ENCODE data around the gene DNMT3B. TPM values are rescaled to one million over a fixed set of nuclear protein-coding genes. Genes with fewer than 3 reads are reported as not detected.

Gene DNMT3B
- total and polyA plus RNA-seq, 3 donors from 2014 or later, result 8.1 to 22.0 (median 20.6) TPM

- WGBS, 2 donors, result 69% methylated on average over 10 of the region's 10 CpGs
- H3K4me1 ChIP-seq, result peaks cover 7% of the 10 kb centered on the region
- intact Hi-C loops (cut with DNase I; ENCODE audit: low total_unique reads), result no loop called here
Observed at GRCh38 chr20:32752458-32753250, 9.5 kb upstream of the DNMT3B start.

GRCh38 chr20:32753731-32754130 is 8.5 kb upstream of the DNMT3B start:
- no peak overlapping the region for H3K4me3 ChIP-seq
- no peaks in the 10 kb centered on the region for H3K36me3 ChIP-seq (ENCODE audit: low read depth, missing control alignments)
- TF ChIP-seq CTCF (IDR thresholded peaks at IDR 0.05), result no peak
- TF ChIP-seq POLR2A (IDR thresholded peaks at IDR 0.05), result no peak
- WGBS, 2 donors, result 83 to 88% methylated on average over 4 of the region's 4 CpGs
- H3K27ac ChIP-seq, result no peak overlapping the region
- peaks cover 7% of the 10 kb centered on the region for H3K4me1 ChIP-seq
- no peaks in the 10 kb centered on the region for H3K27me3 ChIP-seq
- intact Hi-C loops (cut with DNase I; ENCODE audit: low total_unique reads), result no loop called here
- no peaks in the 10 kb centered on the region for H3K9me3 ChIP-seq
- DNase-seq, result no peak

More at GRCh38 chr20:32752458-32753250, 9.5 kb upstream of the DNMT3B start:
- DNase-seq, result no peak
- Histone ChIP-seq H3K9me3 (no peaks in the 10 kb centered on the region), H3K27ac (no peak overlapping the region), H3K36me3 (ENCODE audit: low read depth, missing control alignments) (no peaks in the 10 kb centered on the region), H3K4me3 (no peak overlapping the region), H3K27me3 (no peaks in the 10 kb centered on the region)
- no peak for TF ChIP-seq POLR2A (IDR thresholded peaks at IDR 0.05)
- no peak for TF ChIP-seq CTCF (IDR thresholded peaks at IDR 0.05)

- H3K4me3 ChIP-seq, result no peak overlapping the region
- TF ChIP-seq CTCF (IDR thresholded peaks at IDR 0.05) (no peak), POLR2A (IDR thresholded peaks at IDR 0.05) (no peak)
- H3K36me3 ChIP-seq (ENCODE audit: low read depth, missing control alignments), result no peaks in the 10 kb centered on the region
- H3K27ac ChIP-seq, result no peak overlapping the region
- DNase-seq, result no peak
- WGBS, 2 donors, result 74 to 76% methylated on average over 5 of the region's 5 CpGs
- H3K9me3 ChIP-seq, result no peaks in the 10 kb centered on the region
- intact Hi-C loops (cut with DNase I; ENCODE audit: low total_unique reads), result no loop called here
- no peaks in the 10 kb centered on the region for H3K27me3 ChIP-seq
- H3K4me1 ChIP-seq, result no peaks in the 10 kb centered on the region
Observed at GRCh38 chr20:32756156-32756555, 6.0 kb upstream of the DNMT3B start.

- intact Hi-C loops (cut with DNase I; ENCODE audit: low total_unique reads), result no loop called here
- 31 to 32% methylated on average over 6 of the region's 6 CpGs for WGBS, 2 donors
- TF ChIP-seq POLR2A (IDR thresholded peaks at IDR 0.05), result no peak
- TF ChIP-seq CTCF (IDR thresholded peaks at IDR 0.05), result no peak
- Histone ChIP-seq H3K4me1 (peaks cover 18% of the 10 kb centered on the region), H3K27ac (no peak overlapping the region), H3K4me3 (peak overlapping the region; percentile 81 to 86), H3K36me3 (ENCODE audit: low read depth, missing control alignments) (no peaks in the 10 kb centered on the region), H3K9me3 (no peaks in the 10 kb centered on the region), H3K27me3 (no peaks in the 10 kb centered on the region)
- DNase-seq, result no peak
Observed at GRCh38 chr20:32761417-32761830, 761 bp upstream of the DNMT3B start.

- peak overlapping the region; percentile 24 to 30 for H3K27ac ChIP-seq
- intact Hi-C loops (cut with DNase I; ENCODE audit: low total_unique reads), result no loop called here
- DNase-seq, result no peak
- H3K4me1 ChIP-seq, result peaks cover 25% of the 10 kb centered on the region
- TF ChIP-seq POLR2A (IDR thresholded peaks at IDR 0.05) (no peak), CTCF (IDR thresholded peaks at IDR 0.05) (no peak)
- no peaks in the 10 kb centered on the region for H3K27me3 ChIP-seq
- 0 to 1% methylated on average over 28 to 29 of the region's 30 CpGs for WGBS, 2 donors
- H3K9me3 ChIP-seq, result no peaks in the 10 kb centered on the region
- no peaks in the 10 kb centered on the region for H3K36me3 ChIP-seq (ENCODE audit: low read depth, missing control alignments)
- peak overlapping the region; percentile 81 to 86 for H3K4me3 ChIP-seq
Observed at GRCh38 chr20:32762754-32763201, 593 bp downstream of the DNMT3B start.
